ENCODE results near the gene ANXA4.
A peak's percentile ranks its signal among the peaks of the same experiment; 100 is the strongest.
"Not testable (repeated sequence)": the region's sequence is repeated elsewhere in the genome, so short reads cannot be mapped to it uniquely, and the experiment has no call there.

The ANXA4 gene

DNA sequence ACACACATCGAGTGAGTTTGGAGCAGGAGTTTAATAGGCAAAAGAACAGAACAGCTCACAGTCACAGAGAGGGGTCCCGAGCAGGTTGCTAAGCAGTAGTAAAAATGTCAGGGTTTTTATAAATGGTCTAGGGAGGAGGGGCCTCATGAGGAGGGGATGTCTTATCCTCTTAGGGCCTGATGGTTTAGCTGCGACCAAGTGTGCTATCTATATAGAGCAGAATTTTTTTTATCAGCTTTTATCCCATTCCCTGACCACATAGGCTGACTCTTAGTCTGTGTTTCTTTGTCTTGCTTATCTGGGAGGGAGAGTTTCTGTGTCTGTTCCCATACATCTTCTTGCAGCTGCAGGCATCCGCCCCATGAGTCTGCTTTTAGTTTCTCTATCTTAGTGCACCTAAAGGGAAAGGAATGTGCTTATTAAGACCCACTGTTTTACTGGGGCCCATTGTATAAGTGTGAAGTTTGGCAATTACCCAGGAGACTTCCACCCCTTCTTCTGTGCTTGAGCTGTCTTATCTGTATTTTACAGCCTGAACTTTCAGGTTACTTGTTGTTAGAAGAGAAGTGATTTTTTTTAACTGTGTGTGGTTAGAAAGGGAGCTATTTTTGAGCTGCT, 57.1 kb downstream of the ANXA4 start:
- no peak for DNase-seq (ENCODE audit: low read depth)
- H3K27me3 ChIP-seq (replicated peaks; ENCODE audit: control insufficient read depth, insufficient read depth, low read length) = no peaks in the 10 kb centered on the region
- H3K9me3 ChIP-seq (ENCODE audit: control insufficient read depth, low read length) = no peaks in the 10 kb centered on the region
- peak overlapping the region; percentile 82 for H3K4me3 ChIP-seq (ENCODE audit: low read length)
- H3K9ac ChIP-seq (ENCODE audit: low read length) = peak overlapping the region; percentile 72
- H3K36me3 ChIP-seq (ENCODE audit: control insufficient read depth, insufficient read depth, low read length, severe bottlenecking) = peaks cover under 1% of the 10 kb centered on the region
- peaks cover 25% of the 10 kb centered on the region for H3K4me1 ChIP-seq (ENCODE audit: control insufficient read depth, insufficient read depth, low read length)

DNA sequence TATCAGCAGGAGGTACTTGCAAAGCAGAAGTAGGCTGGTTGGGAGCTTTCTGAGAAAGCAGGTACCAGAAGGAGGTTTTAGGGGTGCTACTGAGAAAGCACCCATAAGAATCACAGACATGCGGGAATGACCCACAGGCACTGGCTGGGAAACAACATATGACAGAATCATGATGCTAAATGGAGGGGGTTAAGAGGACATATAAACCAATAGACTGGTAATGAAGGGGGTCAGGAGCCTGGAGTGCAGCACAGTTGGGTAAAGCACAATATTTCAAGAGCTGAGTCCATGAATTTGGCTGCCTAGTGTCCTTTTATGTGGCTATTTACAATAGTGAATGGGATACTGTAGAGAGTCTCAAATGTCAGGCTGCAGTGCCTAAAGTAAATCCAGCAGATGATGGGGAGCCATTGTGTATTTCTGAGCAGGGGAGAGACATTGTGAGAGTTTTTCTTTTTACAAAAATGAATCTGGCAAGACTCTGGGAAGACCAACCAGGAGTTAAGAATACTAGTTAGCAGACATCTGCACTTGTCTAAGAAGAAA, 59.9 kb downstream of the ANXA4 start:
- Histone ChIP-seq H3K4me1 (ENCODE audit: control insufficient read depth, insufficient read depth, low read length) (peaks cover 25% of the 10 kb centered on the region), H3K27me3 (replicated peaks; ENCODE audit: control insufficient read depth, insufficient read depth, low read length) (no peaks in the 10 kb centered on the region), H3K9me3 (ENCODE audit: control insufficient read depth, low read length) (no peaks in the 10 kb centered on the region), H3K36me3 (ENCODE audit: control insufficient read depth, insufficient read depth, low read length, severe bottlenecking) (peaks cover 27% of the 10 kb centered on the region), H3K9ac (ENCODE audit: low read length) (no peak overlapping the region), H3K4me3 (ENCODE audit: low read length) (no peak overlapping the region)
- no peak for DNase-seq (ENCODE audit: low read depth)

DNA sequence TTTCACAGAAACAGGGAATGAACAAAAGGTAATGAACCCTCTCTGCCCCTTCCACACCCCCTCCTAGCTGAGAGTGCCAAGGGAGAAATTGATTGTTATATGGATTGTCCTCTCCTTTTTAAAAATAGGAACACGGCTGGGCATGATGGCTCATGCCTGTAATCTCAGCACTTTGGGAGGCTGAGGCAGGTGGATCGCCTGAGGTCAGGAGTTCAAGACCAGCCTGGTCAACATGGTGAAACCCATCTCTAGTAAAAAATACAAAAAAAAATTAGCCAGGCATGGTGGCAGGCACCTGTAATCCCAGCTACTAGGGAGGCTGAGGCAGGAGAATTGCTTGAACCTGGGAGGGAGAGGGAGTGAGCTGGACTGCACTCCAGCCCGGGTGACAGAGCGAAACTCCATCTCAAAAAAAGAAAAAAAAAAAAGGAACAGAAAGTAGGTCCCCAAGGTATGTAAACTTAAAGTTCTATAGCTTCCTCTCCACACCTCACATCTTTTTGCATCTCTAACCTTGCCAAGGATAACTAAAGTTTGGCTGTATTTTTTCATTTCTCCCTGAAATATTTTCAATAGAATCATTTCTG, 60.9 kb downstream of the ANXA4 start:
- not testable (repeated sequence) for H3K27me3 ChIP-seq (replicated peaks; ENCODE audit: control insufficient read depth, insufficient read depth, low read length); H3K9ac ChIP-seq (ENCODE audit: low read length); H3K4me3 ChIP-seq (ENCODE audit: low read length); H3K9me3 ChIP-seq (ENCODE audit: control insufficient read depth, low read length); DNase-seq (ENCODE audit: low read depth)
- Histone ChIP-seq H3K4me1 (ENCODE audit: control insufficient read depth, insufficient read depth, low read length) (peaks cover 17% of the 10 kb centered on the region), H3K36me3 (ENCODE audit: control insufficient read depth, insufficient read depth, low read length, severe bottlenecking) (peaks cover 38% of the 10 kb centered on the region)

DNA sequence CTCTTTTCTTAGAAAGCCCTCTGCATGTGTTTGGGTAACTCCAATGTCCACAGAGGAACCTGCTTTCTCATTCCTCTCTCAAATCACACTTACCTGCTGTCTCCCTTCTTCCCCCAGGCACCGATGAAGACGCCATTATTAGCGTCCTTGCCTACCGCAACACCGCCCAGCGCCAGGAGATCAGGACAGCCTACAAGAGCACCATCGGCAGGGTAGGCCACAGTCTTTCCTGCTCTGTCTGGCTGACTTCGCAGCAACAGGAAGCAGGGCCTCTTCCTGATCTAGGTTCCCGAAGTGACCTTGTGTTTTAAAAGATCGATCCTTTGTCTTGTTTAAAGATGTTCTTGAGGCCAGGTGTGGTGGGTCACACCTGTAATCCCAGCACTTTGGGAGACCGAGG, 62.5 kb downstream of the ANXA4 start:
- H3K36me3 ChIP-seq (ENCODE audit: control insufficient read depth, insufficient read depth, low read length, severe bottlenecking) = peaks cover 53% of the 10 kb centered on the region
- no peak overlapping the region for H3K9ac ChIP-seq (ENCODE audit: low read length)
- no peak for DNase-seq (ENCODE audit: low read depth)
- peaks cover 2% of the 10 kb centered on the region for H3K4me1 ChIP-seq (ENCODE audit: control insufficient read depth, insufficient read depth, low read length)
- H3K4me3 ChIP-seq (ENCODE audit: low read length) = no peak overlapping the region
- no peaks in the 10 kb centered on the region for H3K9me3 ChIP-seq (ENCODE audit: control insufficient read depth, low read length)
- H3K27me3 ChIP-seq (replicated peaks; ENCODE audit: control insufficient read depth, insufficient read depth, low read length) = no peaks in the 10 kb centered on the region

DNA sequence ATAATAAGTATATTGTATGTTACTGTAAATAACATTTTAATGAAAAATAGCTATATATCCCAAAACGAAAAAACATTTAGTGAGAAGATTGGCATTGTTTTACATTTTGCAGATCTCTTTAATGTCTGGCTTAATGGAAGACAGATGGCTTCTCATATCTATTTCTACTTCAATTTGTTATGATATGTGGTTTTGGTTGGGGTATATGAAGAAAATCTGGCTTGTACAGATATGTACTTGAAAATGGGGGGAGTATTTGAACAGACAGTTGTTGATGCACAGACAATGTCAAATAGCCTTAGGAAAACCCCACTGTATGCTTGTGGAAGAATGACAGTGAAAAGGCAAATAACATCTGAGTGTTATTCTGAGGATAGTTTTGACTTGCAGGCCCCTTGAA, 64.0 kb downstream of the ANXA4 start:
- Histone ChIP-seq H3K27me3 (replicated peaks; ENCODE audit: control insufficient read depth, insufficient read depth, low read length) (no peaks in the 10 kb centered on the region), H3K4me1 (ENCODE audit: control insufficient read depth, insufficient read depth, low read length) (no peaks in the 10 kb centered on the region), H3K9me3 (ENCODE audit: control insufficient read depth, low read length) (no peaks in the 10 kb centered on the region), H3K36me3 (ENCODE audit: control insufficient read depth, insufficient read depth, low read length, severe bottlenecking) (peaks cover 68% of the 10 kb centered on the region), H3K4me3 (ENCODE audit: low read length) (no peak overlapping the region), H3K9ac (ENCODE audit: low read length) (no peak overlapping the region)
- no peak for DNase-seq (ENCODE audit: low read depth)

DNA sequence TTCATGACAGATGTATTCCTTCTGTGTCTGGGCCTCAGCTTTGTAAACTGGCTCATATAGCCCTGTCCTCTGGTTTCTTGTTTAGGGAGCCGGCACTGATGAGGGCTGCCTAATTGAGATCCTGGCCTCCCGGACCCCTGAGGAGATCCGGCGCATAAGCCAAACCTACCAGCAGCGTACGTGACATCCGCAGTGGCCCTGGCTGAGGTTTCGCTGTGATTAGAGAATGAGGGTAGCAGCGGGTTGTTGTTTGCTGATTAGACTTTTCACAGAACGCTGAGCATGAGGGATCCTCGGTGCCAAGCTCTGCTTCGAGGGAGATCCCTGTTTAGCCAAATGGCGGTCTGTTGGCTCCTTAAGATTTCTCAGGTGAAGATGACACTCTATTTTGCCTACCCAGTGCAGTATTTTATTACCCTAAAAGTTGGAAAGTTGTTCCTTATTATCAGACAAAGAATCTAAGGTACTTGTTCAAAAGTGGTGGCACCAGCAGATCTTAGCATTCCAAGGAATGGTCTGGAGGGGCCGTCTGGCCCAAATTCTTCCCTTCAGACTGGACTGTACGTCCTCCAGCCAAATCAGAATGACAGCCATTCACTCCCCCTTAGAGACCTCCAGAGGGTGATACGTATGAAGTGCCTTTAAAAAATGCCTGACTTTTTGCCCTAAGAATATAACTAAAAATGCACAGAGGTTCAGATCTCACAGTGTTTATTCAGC, 66.0 kb downstream of the ANXA4 start:
- no peak overlapping the region for H3K9ac ChIP-seq (ENCODE audit: low read length)
- H3K27me3 ChIP-seq (replicated peaks; ENCODE audit: control insufficient read depth, insufficient read depth, low read length) = no peaks in the 10 kb centered on the region
- no peak for DNase-seq (ENCODE audit: low read depth)

GRCh38 chr2:69810550-69810949, 68.6 kb downstream of the ANXA4 start:
- DNase-seq (ENCODE audit: low read depth) = no peak
- Histone ChIP-seq H3K4me3 (ENCODE audit: low read length) (no peak overlapping the region), H3K27me3 (replicated peaks; ENCODE audit: control insufficient read depth, insufficient read depth, low read length) (no peaks in the 10 kb centered on the region), H3K36me3 (ENCODE audit: control insufficient read depth, insufficient read depth, low read length, severe bottlenecking) (peaks cover 94% of the 10 kb centered on the region), H3K9ac (ENCODE audit: low read length) (no peak overlapping the region), H3K4me1 (ENCODE audit: control insufficient read depth, insufficient read depth, low read length) (no peaks in the 10 kb centered on the region), H3K9me3 (ENCODE audit: control insufficient read depth, low read length) (no peaks in the 10 kb centered on the region)

More for the DNA sequence above, 66.0 kb downstream of the ANXA4 start:
- Histone ChIP-seq H3K4me1 (ENCODE audit: control insufficient read depth, insufficient read depth, low read length) (no peaks in the 10 kb centered on the region), H3K9me3 (ENCODE audit: control insufficient read depth, low read length) (no peaks in the 10 kb centered on the region), H3K36me3 (ENCODE audit: control insufficient read depth, insufficient read depth, low read length, severe bottlenecking) (peaks cover 89% of the 10 kb centered on the region), H3K4me3 (ENCODE audit: low read length) (no peak overlapping the region)

DNA sequence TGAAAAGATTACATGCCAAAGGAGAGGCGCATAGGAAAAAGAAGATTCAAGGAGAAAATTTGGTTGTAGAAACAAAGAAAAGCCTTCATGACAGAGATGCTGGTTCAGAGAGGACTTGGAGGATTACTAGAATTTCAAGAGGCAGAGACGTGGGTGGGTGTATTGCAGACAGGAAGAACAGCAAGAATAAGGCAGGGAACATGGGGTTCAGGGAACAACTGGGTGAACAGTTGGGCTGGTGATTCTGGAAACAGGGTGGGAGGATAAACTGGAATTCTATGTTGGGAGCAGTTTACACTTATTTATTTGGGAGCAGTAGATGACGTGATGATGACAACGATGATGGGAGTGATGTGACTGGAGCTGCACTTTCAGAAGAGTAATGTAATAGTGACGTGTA, 69.1 kb downstream of the ANXA4 start:
- Histone ChIP-seq H3K36me3 (ENCODE audit: control insufficient read depth, insufficient read depth, low read length, severe bottlenecking) (peaks cover 89% of the 10 kb centered on the region), H3K27me3 (replicated peaks; ENCODE audit: control insufficient read depth, insufficient read depth, low read length) (no peaks in the 10 kb centered on the region), H3K4me3 (ENCODE audit: low read length) (no peak overlapping the region), H3K9me3 (ENCODE audit: control insufficient read depth, low read length) (no peaks in the 10 kb centered on the region), H3K4me1 (ENCODE audit: control insufficient read depth, insufficient read depth, low read length) (no peaks in the 10 kb centered on the region), H3K9ac (ENCODE audit: low read length) (no peak overlapping the region)
- no peak for DNase-seq (ENCODE audit: low read depth)

GRCh38 chr2:69811591-69811990, 69.7 kb downstream of the ANXA4 start:
- no peak for DNase-seq (ENCODE audit: low read depth)
- peaks cover 83% of the 10 kb centered on the region for H3K36me3 ChIP-seq (ENCODE audit: control insufficient read depth, insufficient read depth, low read length, severe bottlenecking)
- H3K9ac ChIP-seq (ENCODE audit: low read length) = no peak overlapping the region

DNA sequence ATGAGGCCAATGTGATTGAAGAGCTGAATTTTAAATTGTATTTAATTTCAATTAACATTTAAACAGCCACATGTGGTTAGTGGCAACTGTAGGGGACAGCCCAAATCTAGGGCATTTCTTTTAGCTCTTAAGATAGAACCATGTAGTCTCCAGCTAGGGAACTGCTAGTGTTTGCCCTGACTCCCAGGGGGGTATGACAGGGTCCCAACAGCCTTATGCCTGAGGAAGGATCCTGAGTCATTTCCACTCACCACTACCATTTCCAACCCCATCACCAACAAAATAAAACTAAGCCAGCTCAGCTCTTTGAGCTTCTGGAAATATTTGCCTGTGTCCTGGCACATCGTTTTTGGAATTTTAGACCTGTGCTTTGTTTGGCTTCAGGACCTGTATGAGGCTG, 73.8 kb downstream of the ANXA4 start:
- no peak for DNase-seq (ENCODE audit: low read depth)
- Histone ChIP-seq H3K9me3 (ENCODE audit: control insufficient read depth, low read length) (no peaks in the 10 kb centered on the region), H3K4me1 (ENCODE audit: control insufficient read depth, insufficient read depth, low read length) (peaks cover 19% of the 10 kb centered on the region), H3K27me3 (replicated peaks; ENCODE audit: control insufficient read depth, insufficient read depth, low read length) (no peaks in the 10 kb centered on the region), H3K4me3 (ENCODE audit: low read length) (no peak overlapping the region), H3K9ac (ENCODE audit: low read length) (no peak overlapping the region), H3K36me3 (ENCODE audit: control insufficient read depth, insufficient read depth, low read length, severe bottlenecking) (peaks cover 62% of the 10 kb centered on the region)

More at GRCh38 chr2:69811591-69811990, 69.7 kb downstream of the ANXA4 start:
- Histone ChIP-seq H3K27me3 (replicated peaks; ENCODE audit: control insufficient read depth, insufficient read depth, low read length) (no peaks in the 10 kb centered on the region), H3K4me3 (ENCODE audit: low read length) (no peak overlapping the region), H3K9me3 (ENCODE audit: control insufficient read depth, low read length) (no peaks in the 10 kb centered on the region), H3K4me1 (ENCODE audit: control insufficient read depth, insufficient read depth, low read length) (no peaks in the 10 kb centered on the region)

- peaks cover 62% of the 10 kb centered on the region for H3K36me3 ChIP-seq (ENCODE audit: control insufficient read depth, insufficient read depth, low read length, severe bottlenecking)
- H3K4me3 ChIP-seq (ENCODE audit: low read length) = no peak overlapping the region
- H3K4me1 ChIP-seq (ENCODE audit: control insufficient read depth, insufficient read depth, low read length) = peaks cover 19% of the 10 kb centered on the region
- H3K9me3 ChIP-seq (ENCODE audit: control insufficient read depth, low read length) = no peaks in the 10 kb centered on the region
- peak overlapping the region; percentile 57 for H3K9ac ChIP-seq (ENCODE audit: low read length)
- DNase-seq (ENCODE audit: low read depth) = peak; percentile 97
- H3K27me3 ChIP-seq (replicated peaks; ENCODE audit: control insufficient read depth, insufficient read depth, low read length) = no peaks in the 10 kb centered on the region
These were observed 75.1 kb downstream of the ANXA4 start for GRCh38 chr2:69816923-69817542.

Data from adipocyte (in vitro differentiated cells).